GM06990 (cell line): ENCODE measurements around the gene FAM98A.

Experiments used
- DNase-seq: peaks from one replicate; pipeline ENCODE4 v3.0.0-alpha.2; 2011; ENCODE audit not compliant: insufficient read length; ENCODE audit errors: extremely low read depth
- H3K27me3 ChIP-seq: replicated peaks from 2 replicates; pipeline ENCODE4 v1.6.0; 2011; ENCODE audit warnings: low read length; ENCODE audit not compliant: control insufficient read depth, insufficient read depth
- H3K36me3 ChIP-seq: 2 replicates; pipeline ENCODE4 v1.5.1; 2011; ENCODE audit warnings: low read length; ENCODE audit not compliant: control insufficient read depth, insufficient read depth
- H3K4me3 ChIP-seq: replicated peaks from 2 replicates; pipeline ENCODE4 v1.5.1; 2011; ENCODE audit warnings: low read depth, mild to moderate bottlenecking, control low read depth, low read length
- TF ChIP-seq, protein P1 (sequence below): IDR thresholded peaks from 2 replicates; pipeline ENCODE4 v1.5.1; 2011; ENCODE audit warnings: low read length, control low read depth, mild to moderate bottlenecking, inconsistent platforms; ENCODE audit not compliant: insufficient read depth, poor library complexity, severe bottlenecking

FAM98A gene

DNA sequence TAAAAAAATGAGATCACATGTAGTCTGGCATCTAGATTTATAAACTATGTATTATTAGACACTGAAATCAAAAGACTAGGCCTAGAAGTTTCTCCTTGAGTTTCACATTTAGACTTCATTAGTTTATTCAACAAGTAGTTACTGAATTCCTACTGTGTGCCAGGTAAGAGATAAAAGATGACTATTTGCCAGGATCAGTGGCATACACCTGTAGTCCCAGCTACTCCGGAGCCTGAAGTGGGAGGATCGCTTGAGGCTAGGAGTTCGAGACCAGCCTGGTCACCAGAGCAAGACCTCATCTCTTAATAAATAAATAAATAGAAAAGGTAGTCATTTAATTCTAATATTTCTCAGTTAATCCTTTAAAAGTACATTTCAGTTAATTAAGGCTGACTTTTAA is 2.1 kb downstream of the FAM98A start:
- TF ChIP-seq, protein P1, sequence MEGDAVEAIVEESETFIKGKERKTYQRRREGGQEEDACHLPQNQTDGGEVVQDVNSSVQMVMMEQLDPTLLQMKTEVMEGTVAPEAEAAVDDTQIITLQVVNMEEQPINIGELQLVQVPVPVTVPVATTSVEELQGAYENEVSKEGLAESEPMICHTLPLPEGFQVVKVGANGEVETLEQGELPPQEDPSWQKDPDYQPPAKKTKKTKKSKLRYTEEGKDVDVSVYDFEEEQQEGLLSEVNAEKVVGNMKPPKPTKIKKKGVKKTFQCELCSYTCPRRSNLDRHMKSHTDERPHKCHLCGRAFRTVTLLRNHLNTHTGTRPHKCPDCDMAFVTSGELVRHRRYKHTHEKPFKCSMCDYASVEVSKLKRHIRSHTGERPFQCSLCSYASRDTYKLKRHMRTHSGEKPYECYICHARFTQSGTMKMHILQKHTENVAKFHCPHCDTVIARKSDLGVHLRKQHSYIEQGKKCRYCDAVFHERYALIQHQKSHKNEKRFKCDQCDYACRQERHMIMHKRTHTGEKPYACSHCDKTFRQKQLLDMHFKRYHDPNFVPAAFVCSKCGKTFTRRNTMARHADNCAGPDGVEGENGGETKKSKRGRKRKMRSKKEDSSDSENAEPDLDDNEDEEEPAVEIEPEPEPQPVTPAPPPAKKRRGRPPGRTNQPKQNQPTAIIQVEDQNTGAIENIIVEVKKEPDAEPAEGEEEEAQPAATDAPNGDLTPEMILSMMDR = no peak
- no peak for DNase-seq
- H3K27me3 ChIP-seq = no peaks in the 10 kb centered on the region
- peak overlapping the region; percentile 95 for H3K4me3 ChIP-seq
- H3K36me3 ChIP-seq = no peaks in the 10 kb centered on the region; the same call in 1 of the 2 replicates

DNA sequence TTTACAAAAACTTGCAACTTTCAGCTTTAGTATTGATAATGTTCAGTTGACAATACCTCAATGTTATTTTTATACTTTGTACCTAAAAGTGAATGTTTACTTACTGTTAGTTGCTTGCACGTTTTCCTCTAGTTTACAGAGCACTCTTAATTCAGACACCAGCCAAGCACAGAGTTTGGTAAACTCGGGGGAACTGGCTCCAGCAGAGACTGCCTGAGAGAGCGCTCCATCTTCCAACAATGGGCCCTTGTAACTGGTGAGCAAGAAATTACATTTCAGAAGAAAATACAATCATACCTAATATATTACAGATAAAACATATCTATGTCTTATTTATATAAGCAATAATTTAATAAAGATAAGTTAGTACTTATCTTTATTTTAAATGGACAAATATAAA is 3.7 kb downstream of the FAM98A start:
- no peaks in the 10 kb centered on the region for H3K27me3 ChIP-seq
- DNase-seq = no peak
- no peak overlapping the region for H3K4me3 ChIP-seq
- no peaks in the 10 kb centered on the region; the same call in none of the 2 replicates for H3K36me3 ChIP-seq
- TF ChIP-seq, protein P1 = no peak

DNA sequence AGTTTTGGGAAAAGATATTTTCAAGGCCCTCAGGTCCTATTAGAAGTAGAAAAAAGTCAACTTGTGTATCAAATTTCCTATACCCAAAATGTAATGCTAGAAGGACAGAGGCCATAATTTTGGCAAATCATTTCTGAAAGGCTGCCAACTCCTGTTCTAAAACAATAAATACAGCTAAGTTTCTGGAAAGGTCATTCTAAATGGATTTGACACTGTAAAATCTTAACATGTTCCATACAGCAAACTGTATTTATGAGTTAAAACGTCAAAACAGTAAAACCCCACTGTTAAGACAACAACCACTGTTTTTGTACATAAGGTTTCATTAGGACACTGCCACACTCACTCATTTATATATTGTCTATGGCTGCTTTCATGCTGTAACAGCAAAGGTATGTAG is 9.7 kb downstream of the FAM98A start:
- Histone ChIP-seq H3K4me3 (no peak overlapping the region), H3K27me3 (no peaks in the 10 kb centered on the region), H3K36me3 (peaks cover 15% of the 10 kb centered on the region)
- no peak for DNase-seq
- TF ChIP-seq, protein P1 = no peak

DNA sequence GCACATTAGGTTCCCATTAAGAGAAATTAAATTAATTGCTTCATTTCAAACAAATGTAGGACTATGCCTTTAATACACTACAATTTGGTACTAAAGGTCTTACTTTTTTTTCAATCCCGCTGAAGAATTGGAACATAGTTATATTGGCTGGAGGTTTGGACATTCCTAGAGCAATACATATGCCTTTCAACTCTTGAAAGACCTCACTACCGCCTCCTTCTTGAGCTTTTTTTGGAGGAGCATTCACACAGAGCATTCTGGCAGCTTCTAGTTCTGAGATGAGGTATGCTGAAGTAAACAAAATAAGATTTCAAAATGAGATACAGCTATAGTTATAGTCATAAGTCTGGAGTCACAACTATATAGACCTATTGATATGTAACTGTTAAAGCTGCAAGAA is 10.9 kb downstream of the FAM98A start:
- TF ChIP-seq, protein P1 = no peak
- Histone ChIP-seq H3K27me3 (no peaks in the 10 kb centered on the region), H3K4me3 (no peak overlapping the region), H3K36me3 (peaks cover 18% of the 10 kb centered on the region)
- no peak for DNase-seq

DNA sequence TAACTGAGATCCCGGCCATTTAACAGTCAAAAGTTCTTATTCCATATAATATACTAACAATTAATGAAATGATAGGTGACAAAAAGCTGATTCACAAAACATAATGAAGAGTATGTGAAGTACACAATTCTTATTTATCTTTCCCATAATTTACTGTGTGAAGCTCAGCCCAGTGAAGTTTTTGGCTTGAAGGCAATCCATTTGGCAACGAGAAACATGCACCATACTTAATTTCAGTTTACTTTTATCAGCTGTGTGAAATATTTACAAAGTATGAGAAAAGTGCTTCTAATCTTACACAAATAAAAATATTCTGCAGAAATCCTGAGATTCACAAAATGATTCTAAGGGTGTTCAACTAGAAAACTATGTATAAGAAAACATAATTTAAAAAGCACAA is 12.3 kb downstream of the FAM98A start:
- no peak for DNase-seq
- Histone ChIP-seq H3K27me3 (no peaks in the 10 kb centered on the region), H3K4me3 (no peak overlapping the region), H3K36me3 (peaks cover 18% of the 10 kb centered on the region)
- TF ChIP-seq, protein P1 = no peak

DNA sequence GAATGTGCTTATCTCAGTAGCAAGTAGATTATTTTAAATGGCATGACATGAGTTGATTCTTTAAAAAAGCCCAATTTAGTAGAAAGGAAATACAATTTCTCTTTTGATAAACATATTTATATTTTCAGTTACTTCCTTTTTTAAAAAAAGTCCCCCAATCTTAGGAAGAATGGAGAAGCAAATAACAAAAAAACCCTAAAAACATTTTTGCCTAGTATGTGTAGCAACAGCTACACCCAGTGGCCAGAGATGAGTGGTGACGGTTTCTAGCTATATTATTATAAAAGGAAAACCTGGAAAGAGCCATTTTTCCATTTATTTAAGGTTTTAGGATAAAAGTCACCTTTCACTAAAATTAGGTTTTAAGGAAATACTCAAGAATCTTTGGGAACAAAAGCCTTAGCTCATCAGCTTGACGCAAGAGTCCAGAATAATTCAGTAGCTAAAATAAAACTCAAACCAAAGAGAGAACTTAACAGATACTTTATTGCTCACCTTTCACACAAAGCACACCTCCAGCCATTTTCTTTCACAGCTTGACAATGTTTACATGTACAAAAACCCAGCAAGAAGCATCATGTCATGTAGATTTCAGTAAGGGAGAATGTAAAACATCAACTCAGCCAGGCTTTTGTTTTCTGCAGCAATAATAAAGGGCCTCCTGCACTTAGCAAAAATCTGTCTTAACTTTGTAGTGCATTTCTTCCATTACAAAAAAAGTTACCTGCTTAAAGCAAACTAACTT is 15.7 kb downstream of the FAM98A start:
- H3K27me3 ChIP-seq = no peaks in the 10 kb centered on the region
- peaks cover 15% of the 10 kb centered on the region for H3K36me3 ChIP-seq
- no peak overlapping the region for H3K4me3 ChIP-seq

More for the DNA sequence above, 15.7 kb downstream of the FAM98A start:
- TF ChIP-seq, protein P1 = peak; percentile 81
- DNase-seq = peak; percentile 33
